Transverse colon (tissue), 4 donors: ENCODE data around the gene RABIF.

Source experiments
- CTCF ChIP-seq, 5 experiments: fragments of 200-600 bp in 3 of 5; fragments of 450-650 bp in 2 of 5; sonication (generic) in 3 of 5; IDR thresholded peaks; 1 replicate in 2 of 5; 2 replicates in 3 of 5; pipeline ENCODE4 v1.5.1; 2016 to 2017; ENCODE audit warnings: antibody characterized with exemption in 5 of 5, inconsistent platforms in 3 of 5, mild to moderate bottlenecking in 2 of 5, moderate library complexity in 1 of 5
- EP300 ChIP-seq: sonication (generic); formaldehyde crosslinking; IDR thresholded peaks from one replicate; pipeline ENCODE4 v1.6.1; 2017; ENCODE audit warnings: antibody characterized with exemption, low read depth
- POLR2A ChIP-seq: fragments of 450-650 bp; IDR thresholded peaks from one replicate; pipeline ENCODE4 v1.6.1; 2016; ENCODE audit warnings: antibody characterized with exemption, mild to moderate bottlenecking, moderate library complexity
- POLR2AphosphoS5 ChIP-seq, 3 donors: sonication (generic); formaldehyde crosslinking; IDR thresholded peaks; one replicate each; pipeline ENCODE4 v1.6.1; 2016; ENCODE audit warnings: antibody characterized with exemption in 3 of 3

- TF ChIP-seq CTCF (IDR thresholded peaks at IDR 0.05) = no peak
- TF ChIP-seq POLR2AphosphoS5 (IDR thresholded peaks at IDR 0.05) = no peak
- TF ChIP-seq POLR2A = no peak
- no peak for TF ChIP-seq EP300
Measured at GRCh38 chr1:202919615-202920014, 30.7 kb upstream of the RABIF start.
